Measurements from ENCODE around the gene HPN.

HPN gene

DNA sequence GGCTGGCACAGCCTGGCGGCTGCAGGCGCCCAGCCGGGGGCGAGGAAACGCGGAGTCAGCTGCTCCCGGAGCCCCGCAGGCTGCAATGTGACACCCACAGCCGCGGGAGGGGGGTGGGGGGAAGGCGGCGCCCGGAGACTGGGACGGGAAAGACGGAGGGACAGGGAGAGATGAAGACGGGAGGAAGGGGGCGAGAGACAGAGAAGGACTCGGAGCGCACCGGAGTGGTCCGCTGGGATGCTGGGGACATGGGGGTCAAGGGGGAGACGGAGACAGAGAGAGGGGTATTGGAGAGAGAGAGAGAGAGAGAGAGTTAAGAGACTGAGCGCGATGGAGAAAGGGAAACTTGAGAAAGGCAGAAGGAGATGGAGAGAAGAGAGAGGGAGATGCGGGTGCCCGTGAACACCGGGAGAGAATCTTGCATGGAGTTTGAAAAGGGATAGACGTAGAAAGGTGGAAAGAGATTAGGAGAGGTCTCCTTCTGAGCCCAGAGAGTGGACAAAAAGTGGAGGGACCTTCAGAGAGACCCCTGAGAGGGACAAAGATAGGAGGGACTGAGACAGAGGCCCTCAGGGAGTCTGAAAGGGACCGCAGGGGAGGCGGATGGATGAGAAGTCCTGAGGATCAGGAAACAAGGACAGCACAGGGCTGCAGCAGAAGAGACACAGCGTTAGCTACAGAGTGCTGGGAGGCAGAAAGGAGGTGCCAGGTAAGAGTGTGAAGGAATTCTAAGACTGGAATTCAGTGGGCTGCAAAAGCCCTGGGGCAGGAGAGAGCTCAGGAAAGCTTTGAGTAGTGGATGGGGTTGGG lies 10.2 kb upstream of the HPN start (continued):
- peak; percentile 84 for TF ChIP-seq ZNF266 (tag by site-specific recombination; IDR thresholded peaks at IDR 0.05; ENCODE audit: low read depth)
- TF ChIP-seq GLI2 (tag by site-specific recombination; IDR thresholded peaks at IDR 0.05; ENCODE audit: borderline replicate concordance, low read depth), result no peak; the same call in 1 of the 2 replicates
- TF ChIP-seq ZNF324 (tag by site-specific recombination; IDR thresholded peaks at IDR 0.05), result peak; percentile 71
- TF ChIP-seq SCRT2 (tag by site-specific recombination; IDR thresholded peaks at IDR 0.05), result no peak
- TF ChIP-seq, protein P1, sequence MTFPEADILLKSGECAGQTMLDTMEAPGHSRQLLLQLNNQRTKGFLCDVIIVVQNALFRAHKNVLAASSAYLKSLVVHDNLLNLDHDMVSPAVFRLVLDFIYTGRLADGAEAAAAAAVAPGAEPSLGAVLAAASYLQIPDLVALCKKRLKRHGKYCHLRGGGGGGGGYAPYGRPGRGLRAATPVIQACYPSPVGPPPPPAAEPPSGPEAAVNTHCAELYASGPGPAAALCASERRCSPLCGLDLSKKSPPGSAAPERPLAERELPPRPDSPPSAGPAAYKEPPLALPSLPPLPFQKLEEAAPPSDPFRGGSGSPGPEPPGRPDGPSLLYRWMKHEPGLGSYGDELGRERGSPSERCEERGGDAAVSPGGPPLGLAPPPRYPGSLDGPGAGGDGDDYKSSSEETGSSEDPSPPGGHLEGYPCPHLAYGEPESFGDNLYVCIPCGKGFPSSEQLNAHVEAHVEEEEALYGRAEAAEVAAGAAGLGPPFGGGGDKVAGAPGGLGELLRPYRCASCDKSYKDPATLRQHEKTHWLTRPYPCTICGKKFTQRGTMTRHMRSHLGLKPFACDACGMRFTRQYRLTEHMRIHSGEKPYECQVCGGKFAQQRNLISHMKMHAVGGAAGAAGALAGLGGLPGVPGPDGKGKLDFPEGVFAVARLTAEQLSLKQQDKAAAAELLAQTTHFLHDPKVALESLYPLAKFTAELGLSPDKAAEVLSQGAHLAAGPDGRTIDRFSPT (tag by site-specific recombination; IDR thresholded peaks at IDR 0.05), result peak; percentile 97
- TF ChIP-seq ZNF335 (tag by site-specific recombination; conservative IDR thresholded peaks at IDR 0.05), result peak; percentile 90
- peak; percentile 91; the same call in 1 of the 2 replicates for TF ChIP-seq ZBTB1 (tag by site-specific recombination; IDR thresholded peaks at IDR 0.05)
- TF ChIP-seq, protein P2, sequence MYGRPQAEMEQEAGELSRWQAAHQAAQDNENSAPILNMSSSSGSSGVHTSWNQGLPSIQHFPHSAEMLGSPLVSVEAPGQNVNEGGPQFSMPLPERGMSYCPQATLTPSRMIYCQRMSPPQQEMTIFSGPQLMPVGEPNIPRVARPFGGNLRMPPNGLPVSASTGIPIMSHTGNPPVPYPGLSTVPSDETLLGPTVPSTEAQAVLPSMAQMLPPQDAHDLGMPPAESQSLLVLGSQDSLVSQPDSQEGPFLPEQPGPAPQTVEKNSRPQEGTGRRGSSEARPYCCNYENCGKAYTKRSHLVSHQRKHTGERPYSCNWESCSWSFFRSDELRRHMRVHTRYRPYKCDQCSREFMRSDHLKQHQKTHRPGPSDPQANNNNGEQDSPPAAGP (tag by site-specific recombination; IDR thresholded peaks at IDR 0.05), result peak; percentile 98
- TF ChIP-seq, protein P3, sequence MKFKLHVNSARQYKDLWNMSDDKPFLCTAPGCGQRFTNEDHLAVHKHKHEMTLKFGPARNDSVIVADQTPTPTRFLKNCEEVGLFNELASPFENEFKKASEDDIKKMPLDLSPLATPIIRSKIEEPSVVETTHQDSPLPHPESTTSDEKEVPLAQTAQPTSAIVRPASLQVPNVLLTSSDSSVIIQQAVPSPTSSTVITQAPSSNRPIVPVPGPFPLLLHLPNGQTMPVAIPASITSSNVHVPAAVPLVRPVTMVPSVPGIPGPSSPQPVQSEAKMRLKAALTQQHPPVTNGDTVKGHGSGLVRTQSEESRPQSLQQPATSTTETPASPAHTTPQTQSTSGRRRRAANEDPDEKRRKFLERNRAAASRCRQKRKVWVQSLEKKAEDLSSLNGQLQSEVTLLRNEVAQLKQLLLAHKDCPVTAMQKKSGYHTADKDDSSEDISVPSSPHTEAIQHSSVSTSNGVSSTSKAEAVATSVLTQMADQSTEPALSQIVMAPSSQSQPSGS (tag by site-specific recombination; IDR thresholded peaks at IDR 0.05; ENCODE audit: low read depth), result no peak
- TF ChIP-seq ZNF623 (tag by site-specific recombination; IDR thresholded peaks at IDR 0.05), result peak; percentile 70
- TF ChIP-seq KLF7 (tag by site-specific recombination; IDR thresholded peaks at IDR 0.05; ENCODE audit: borderline replicate concordance), result 0 out of 2 replicates have a peak, but pooled peaks have one; percentile 64
- TF ChIP-seq, protein P4, sequence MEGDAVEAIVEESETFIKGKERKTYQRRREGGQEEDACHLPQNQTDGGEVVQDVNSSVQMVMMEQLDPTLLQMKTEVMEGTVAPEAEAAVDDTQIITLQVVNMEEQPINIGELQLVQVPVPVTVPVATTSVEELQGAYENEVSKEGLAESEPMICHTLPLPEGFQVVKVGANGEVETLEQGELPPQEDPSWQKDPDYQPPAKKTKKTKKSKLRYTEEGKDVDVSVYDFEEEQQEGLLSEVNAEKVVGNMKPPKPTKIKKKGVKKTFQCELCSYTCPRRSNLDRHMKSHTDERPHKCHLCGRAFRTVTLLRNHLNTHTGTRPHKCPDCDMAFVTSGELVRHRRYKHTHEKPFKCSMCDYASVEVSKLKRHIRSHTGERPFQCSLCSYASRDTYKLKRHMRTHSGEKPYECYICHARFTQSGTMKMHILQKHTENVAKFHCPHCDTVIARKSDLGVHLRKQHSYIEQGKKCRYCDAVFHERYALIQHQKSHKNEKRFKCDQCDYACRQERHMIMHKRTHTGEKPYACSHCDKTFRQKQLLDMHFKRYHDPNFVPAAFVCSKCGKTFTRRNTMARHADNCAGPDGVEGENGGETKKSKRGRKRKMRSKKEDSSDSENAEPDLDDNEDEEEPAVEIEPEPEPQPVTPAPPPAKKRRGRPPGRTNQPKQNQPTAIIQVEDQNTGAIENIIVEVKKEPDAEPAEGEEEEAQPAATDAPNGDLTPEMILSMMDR (tag by site-specific recombination; IDR thresholded peaks at IDR 0.05), result no peak; the same call in 1 of the 2 replicates
- TF ChIP-seq ZNF501 (tag by site-specific recombination; IDR thresholded peaks at IDR 0.05), result peak; percentile 91
- peak; percentile 90 for TF ChIP-seq ZSCAN23 (tag by site-specific recombination; IDR thresholded peaks at IDR 0.05)
- peak; percentile 91 for TF ChIP-seq ZBTB8A (tag by site-specific recombination; IDR thresholded peaks at IDR 0.05)
- no peak for TF ChIP-seq ZNF174 (tag by site-specific recombination; IDR thresholded peaks at IDR 0.05)
- no peak for TF ChIP-seq ZNF670 (tag by site-specific recombination; IDR thresholded peaks at IDR 0.05; ENCODE audit: low read depth)
- TF ChIP-seq ZNF529 (tag by site-specific recombination; IDR thresholded peaks at IDR 0.05; ENCODE audit: insufficient replicate concordance), result no peak
- TF ChIP-seq ZNF239 (tag by site-specific recombination; IDR thresholded peaks at IDR 0.05), result no peak
- no peak for TF ChIP-seq ZNF621 (tag by site-specific recombination; IDR thresholded peaks at IDR 0.05)
- peak; percentile 85 for TF ChIP-seq IKZF3 (tag by site-specific recombination; IDR thresholded peaks at IDR 0.05)
- TF ChIP-seq ZNF785 (tag by site-specific recombination; IDR thresholded peaks at IDR 0.05), result peak; percentile 89; the same call in 1 of the 2 replicates
